Liver (tissue), 9 donors: ENCODE data around the gene CSNK2A2. TPM values are rescaled to one million over a fixed set of nuclear protein-coding genes. Genes with fewer than 3 reads are reported as not detected.

Source experiments
- DNase-seq: peaks from one replicate; pipeline ENCODE4 v3.0.0-alpha.2; 2017; ENCODE audit warnings: low spot score
- H3K27ac ChIP-seq, 2 donors: one replicate each; pipeline ENCODE4 v1.7.0; 2013; ENCODE audit warnings: inconsistent platforms in 2 of 2, low read length in 2 of 2, control low read depth in 1 of 2, low read depth in 1 of 2, mild to moderate bottlenecking in 1 of 2
- H3K27me3 ChIP-seq, 4 donors: one replicate each; pipeline versions ENCODE4 v1.6.1 to v1.7.0; 2013; ENCODE audit warnings: low read length in 3 of 4, inconsistent platforms in 1 of 4, mild to moderate bottlenecking in 1 of 4, moderate library complexity in 1 of 4; ENCODE audit not compliant: control insufficient read depth in 4 of 4, insufficient read depth in 4 of 4
- H3K36me3 ChIP-seq, 4 donors: one replicate each; pipeline versions ENCODE4 v1.6.1 to v1.7.0; 2013; ENCODE audit warnings: low read length in 3 of 4, mild to moderate bottlenecking in 3 of 4, low read depth in 1 of 4, moderate library complexity in 1 of 4; ENCODE audit not compliant: control insufficient read depth in 4 of 4, insufficient read depth in 3 of 4
- H3K4me1 ChIP-seq, 4 donors: one replicate each; pipeline versions ENCODE4 v1.6.1 to v1.7.0; 2013; ENCODE audit warnings: low read length in 3 of 4, mild to moderate bottlenecking in 3 of 4, moderate library complexity in 1 of 4; ENCODE audit not compliant: control insufficient read depth in 4 of 4, insufficient read depth in 4 of 4
- H3K4me3 ChIP-seq, 3 donors: one replicate each; pipeline versions ENCODE4 v1.6.1 to v1.7.0; 2013; ENCODE audit warnings: low read length in 3 of 3, control low read depth in 1 of 3, low read depth in 1 of 3, mild to moderate bottlenecking in 1 of 3
- H3K9ac ChIP-seq, 2 donors: one replicate each; pipeline ENCODE4 v1.7.0; 2013; ENCODE audit warnings: low read length in 2 of 2, mild to moderate bottlenecking in 2 of 2, moderate library complexity in 2 of 2, control low read depth in 1 of 2, low read depth in 1 of 2
- H3K9me3 ChIP-seq, 4 donors: one replicate each; pipeline versions ENCODE4 v1.6.1 to v1.7.0; 2013; ENCODE audit warnings: low read length in 3 of 4; ENCODE audit not compliant: control insufficient read depth in 4 of 4
- EGR1 ChIP-seq, 2 donors: IDR thresholded peaks; 2 replicates each; pipeline ENCODE4 v1.6.1; 2016 to 2018; ENCODE audit warnings: antibody characterized with exemption in 2 of 2, low read depth in 2 of 2
- FOXA1 ChIP-seq: IDR thresholded peaks from 2 replicates; pipeline ENCODE4 v1.6.1; 2016; ENCODE audit warnings: antibody characterized with exemption
- FOXA2 ChIP-seq: IDR thresholded peaks from 2 replicates; pipeline ENCODE4 v1.6.1; 2016; ENCODE audit warnings: antibody characterized with exemption
- GABPA ChIP-seq, 2 donors: IDR thresholded peaks in 1 of 2; conservative IDR thresholded peaks in 1 of 2; 2 replicates each; pipeline ENCODE4 v1.6.1; 2016; ENCODE audit warnings: antibody characterized with exemption in 2 of 2, mild to moderate bottlenecking in 1 of 2, moderate library complexity in 1 of 2
- HNF4A ChIP-seq, 2 donors: conservative IDR thresholded peaks; 2 replicates each; pipeline ENCODE4 v1.6.1; 2016; ENCODE audit warnings: antibody characterized with exemption in 2 of 2, mild to moderate bottlenecking in 2 of 2
- JUND ChIP-seq, 2 donors: IDR thresholded peaks; 2 replicates each; pipeline ENCODE4 v1.6.1; 2016; ENCODE audit warnings: antibody characterized with exemption in 2 of 2
- NR2F2 ChIP-seq: IDR thresholded peaks from 2 replicates; pipeline ENCODE4 v1.6.1; 2016; ENCODE audit warnings: antibody characterized with exemption
- RAD21 ChIP-seq, 2 donors: IDR thresholded peaks; 2 replicates each; pipeline ENCODE4 v1.6.1; 2016; ENCODE audit warnings: antibody characterized with exemption in 2 of 2, mild to moderate bottlenecking in 2 of 2
- RXRA ChIP-seq, 2 donors: IDR thresholded peaks; 2 replicates each; pipeline ENCODE4 v1.6.1; 2017 to 2018; ENCODE audit warnings: antibody characterized with exemption in 2 of 2, mild to moderate bottlenecking in 1 of 2
- TAF1 ChIP-seq: conservative IDR thresholded peaks from 2 replicates; pipeline ENCODE4 v1.6.1; 2016; ENCODE audit warnings: antibody characterized with exemption, mild to moderate bottlenecking
- YY1 ChIP-seq: IDR thresholded peaks from 2 replicates; pipeline ENCODE4 v1.6.1; 2016; ENCODE audit warnings: antibody characterized with exemption, mild to moderate bottlenecking
- WGBS: extraction: QIAGEN DNeasy Blood & Tissue Kit; methylation state at CpG from one replicate; pipeline ENCODE4 v1.1.7; 2013; 5-methylcytosine and 5-hydroxymethylcytosine counted together
- polyA plus RNA-seq, 2 donors: library from polyadenylated mRNA; stranded (reverse) in 1 of 2; unstranded in 1 of 2; fragments of 200-250 nt in 1 of 2; fragments of >200 nt in 1 of 2; fragmentation: Nextera tagmentation in 1 of 2; extraction: Ambion mirVana in 1 of 2; gene quantifications; one replicate each; pipeline versions ENCODE4 v1.2.1 to v1.2.3, GENCODE V29; 2013 to 2015
- total RNA-seq, 2 donors: library from RNA; depleted of rRNA; stranded (reverse); fragments of >200 nt; gene quantifications; one replicate each; pipeline ENCODE4 v1.2.3, GENCODE V29; 2014
- TF ChIP-seq, protein P1 (sequence below): fragments of 150-350 bp; IDR thresholded peaks from 2 replicates; pipeline ENCODE4 v1.5.1; 2017; ENCODE audit warnings: improper control_type of control experiment, low read depth, low read length; ENCODE audit not compliant: missing input control
- TF ChIP-seq, protein P2 (sequence below): IDR thresholded peaks from 2 replicates; pipeline ENCODE4 v1.6.1; 2016; ENCODE audit warnings: antibody characterized with exemption
- TF ChIP-seq, protein P3 (sequence below): IDR thresholded peaks from 2 replicates; pipeline ENCODE4 v1.6.1; 2016; ENCODE audit warnings: antibody characterized with exemption, mild to moderate bottlenecking
- TF ChIP-seq, protein P4 (sequence below): IDR thresholded peaks from 2 replicates; pipeline ENCODE4 v1.6.1; 2016; ENCODE audit warnings: antibody characterized with exemption
- TF ChIP-seq, protein P5 (sequence below): IDR thresholded peaks from 2 replicates; pipeline ENCODE4 v1.6.1; 2016; ENCODE audit warnings: antibody characterized with exemption
- donor health status: healthy.
- donor health status: healthy.
- donor health status: healthy.
- donor health status: healthy.
- donor health status: healthy.

CSNK2A2 gene
- total and polyA plus RNA-seq, 4 donors: 9.4 to 21.0 (median 14.7) TPM

DNA sequence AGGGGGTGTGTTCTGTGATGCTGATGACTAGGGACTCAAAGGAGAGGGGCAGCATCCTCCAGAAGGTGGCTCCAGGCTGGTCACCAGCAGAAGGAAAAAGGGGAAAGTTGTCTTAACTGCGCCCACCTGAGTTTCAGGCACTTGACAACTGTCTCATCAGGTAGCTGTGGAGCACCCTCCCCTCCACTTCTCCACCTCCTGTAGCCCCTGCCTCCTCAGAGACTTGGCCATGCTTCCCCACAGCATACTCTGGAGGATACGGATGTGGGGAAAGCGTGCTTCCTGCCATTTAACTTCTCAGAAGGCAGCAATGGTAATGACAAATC lies 86.6 kb downstream of the CSNK2A2 start (continued):
- no peak for TF ChIP-seq GABPA (IDR thresholded peaks at IDR 0.05 in 1 of 2, conservative IDR thresholded peaks at IDR 0.05 in 1 of 2)

DNA sequence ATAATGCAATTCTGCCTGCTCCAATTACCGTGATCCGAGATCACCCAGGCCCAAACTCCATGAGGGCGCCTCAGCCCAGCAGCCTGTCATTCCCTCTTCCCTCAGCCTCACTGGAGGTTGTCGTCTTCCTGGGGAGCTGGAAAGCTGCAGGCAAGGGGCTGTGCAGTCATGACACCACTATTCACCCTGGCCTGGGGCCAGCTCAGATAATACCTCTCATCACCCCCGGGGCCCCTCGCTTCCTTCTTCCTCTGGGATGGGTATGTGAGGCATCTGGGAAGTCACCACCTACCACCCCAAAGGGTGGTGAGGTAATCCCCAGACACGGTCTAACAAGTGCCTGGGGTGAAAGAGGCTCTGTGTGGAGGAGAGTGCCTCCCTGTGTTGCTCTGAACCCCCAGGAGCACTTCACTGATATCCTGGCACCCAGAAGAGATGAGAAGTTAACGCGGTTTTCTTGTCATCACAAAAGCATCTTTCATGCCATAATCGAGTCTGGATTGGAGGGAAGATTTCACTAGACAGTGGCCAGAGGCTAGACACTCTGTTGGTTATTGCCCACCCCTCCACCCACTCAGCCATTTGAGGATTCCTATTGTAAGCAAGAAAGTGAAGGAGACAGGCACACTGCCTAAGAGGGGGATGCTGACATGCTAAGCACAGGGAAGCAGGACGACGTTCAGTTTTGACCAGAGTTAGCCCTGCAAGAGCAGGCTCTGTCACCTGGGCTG lies 87.2 kb downstream of the CSNK2A2 start:
- Histone ChIP-seq H3K9ac (no peak overlapping the region), H3K4me1 (no peaks in the 10 kb centered on the region), H3K27me3 (no peaks in the 10 kb centered on the region), H3K4me3 (no peak overlapping the region), H3K27ac (no peak overlapping the region), H3K36me3 (peaks cover 3 to 23% (median 20%) of the 10 kb centered on the region in 4 donors), H3K9me3 (no peaks in the 10 kb centered on the region)
- 67% methylated on average over 12 of the region's 12 CpGs for WGBS
- DNase-seq: no peak
- TF ChIP-seq, protein P1, sequence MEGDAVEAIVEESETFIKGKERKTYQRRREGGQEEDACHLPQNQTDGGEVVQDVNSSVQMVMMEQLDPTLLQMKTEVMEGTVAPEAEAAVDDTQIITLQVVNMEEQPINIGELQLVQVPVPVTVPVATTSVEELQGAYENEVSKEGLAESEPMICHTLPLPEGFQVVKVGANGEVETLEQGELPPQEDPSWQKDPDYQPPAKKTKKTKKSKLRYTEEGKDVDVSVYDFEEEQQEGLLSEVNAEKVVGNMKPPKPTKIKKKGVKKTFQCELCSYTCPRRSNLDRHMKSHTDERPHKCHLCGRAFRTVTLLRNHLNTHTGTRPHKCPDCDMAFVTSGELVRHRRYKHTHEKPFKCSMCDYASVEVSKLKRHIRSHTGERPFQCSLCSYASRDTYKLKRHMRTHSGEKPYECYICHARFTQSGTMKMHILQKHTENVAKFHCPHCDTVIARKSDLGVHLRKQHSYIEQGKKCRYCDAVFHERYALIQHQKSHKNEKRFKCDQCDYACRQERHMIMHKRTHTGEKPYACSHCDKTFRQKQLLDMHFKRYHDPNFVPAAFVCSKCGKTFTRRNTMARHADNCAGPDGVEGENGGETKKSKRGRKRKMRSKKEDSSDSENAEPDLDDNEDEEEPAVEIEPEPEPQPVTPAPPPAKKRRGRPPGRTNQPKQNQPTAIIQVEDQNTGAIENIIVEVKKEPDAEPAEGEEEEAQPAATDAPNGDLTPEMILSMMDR: no peak
- no peak for TF ChIP-seq FOXA2
- TF ChIP-seq NR2F2: no peak
- TF ChIP-seq, protein P2, sequence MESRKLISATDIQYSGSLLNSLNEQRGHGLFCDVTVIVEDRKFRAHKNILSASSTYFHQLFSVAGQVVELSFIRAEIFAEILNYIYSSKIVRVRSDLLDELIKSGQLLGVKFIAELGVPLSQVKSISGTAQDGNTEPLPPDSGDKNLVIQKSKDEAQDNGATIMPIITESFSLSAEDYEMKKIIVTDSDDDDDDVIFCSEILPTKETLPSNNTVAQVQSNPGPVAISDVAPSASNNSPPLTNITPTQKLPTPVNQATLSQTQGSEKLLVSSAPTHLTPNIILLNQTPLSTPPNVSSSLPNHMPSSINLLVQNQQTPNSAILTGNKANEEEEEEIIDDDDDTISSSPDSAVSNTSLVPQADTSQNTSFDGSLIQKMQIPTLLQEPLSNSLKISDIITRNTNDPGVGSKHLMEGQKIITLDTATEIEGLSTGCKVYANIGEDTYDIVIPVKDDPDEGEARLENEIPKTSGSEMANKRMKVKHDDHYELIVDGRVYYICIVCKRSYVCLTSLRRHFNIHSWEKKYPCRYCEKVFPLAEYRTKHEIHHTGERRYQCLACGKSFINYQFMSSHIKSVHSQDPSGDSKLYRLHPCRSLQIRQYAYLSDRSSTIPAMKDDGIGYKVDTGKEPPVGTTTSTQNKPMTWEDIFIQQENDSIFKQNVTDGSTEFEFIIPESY: no peak
- TF ChIP-seq, protein P3, sequence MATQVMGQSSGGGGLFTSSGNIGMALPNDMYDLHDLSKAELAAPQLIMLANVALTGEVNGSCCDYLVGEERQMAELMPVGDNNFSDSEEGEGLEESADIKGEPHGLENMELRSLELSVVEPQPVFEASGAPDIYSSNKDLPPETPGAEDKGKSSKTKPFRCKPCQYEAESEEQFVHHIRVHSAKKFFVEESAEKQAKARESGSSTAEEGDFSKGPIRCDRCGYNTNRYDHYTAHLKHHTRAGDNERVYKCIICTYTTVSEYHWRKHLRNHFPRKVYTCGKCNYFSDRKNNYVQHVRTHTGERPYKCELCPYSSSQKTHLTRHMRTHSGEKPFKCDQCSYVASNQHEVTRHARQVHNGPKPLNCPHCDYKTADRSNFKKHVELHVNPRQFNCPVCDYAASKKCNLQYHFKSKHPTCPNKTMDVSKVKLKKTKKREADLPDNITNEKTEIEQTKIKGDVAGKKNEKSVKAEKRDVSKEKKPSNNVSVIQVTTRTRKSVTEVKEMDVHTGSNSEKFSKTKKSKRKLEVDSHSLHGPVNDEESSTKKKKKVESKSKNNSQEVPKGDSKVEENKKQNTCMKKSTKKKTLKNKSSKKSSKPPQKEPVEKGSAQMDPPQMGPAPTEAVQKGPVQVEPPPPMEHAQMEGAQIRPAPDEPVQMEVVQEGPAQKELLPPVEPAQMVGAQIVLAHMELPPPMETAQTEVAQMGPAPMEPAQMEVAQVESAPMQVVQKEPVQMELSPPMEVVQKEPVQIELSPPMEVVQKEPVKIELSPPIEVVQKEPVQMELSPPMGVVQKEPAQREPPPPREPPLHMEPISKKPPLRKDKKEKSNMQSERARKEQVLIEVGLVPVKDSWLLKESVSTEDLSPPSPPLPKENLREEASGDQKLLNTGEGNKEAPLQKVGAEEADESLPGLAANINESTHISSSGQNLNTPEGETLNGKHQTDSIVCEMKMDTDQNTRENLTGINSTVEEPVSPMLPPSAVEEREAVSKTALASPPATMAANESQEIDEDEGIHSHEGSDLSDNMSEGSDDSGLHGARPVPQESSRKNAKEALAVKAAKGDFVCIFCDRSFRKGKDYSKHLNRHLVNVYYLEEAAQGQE: no peak
- no peak for TF ChIP-seq JUND (IDR thresholded peaks at IDR 0.05)
- TF ChIP-seq YY1: no peak
- no peak for TF ChIP-seq TAF1
- TF ChIP-seq RXRA (IDR thresholded peaks at IDR 0.05): no peak
- TF ChIP-seq EGR1 (IDR thresholded peaks at IDR 0.05; ENCODE audit: low read depth in 2 of 2): no peak
- no peak for TF ChIP-seq GABPA (IDR thresholded peaks at IDR 0.05 in 1 of 2, conservative IDR thresholded peaks at IDR 0.05 in 1 of 2)
- no peak for TF ChIP-seq HNF4A (conservative IDR thresholded peaks at IDR 0.05)
- TF ChIP-seq, protein P4, sequence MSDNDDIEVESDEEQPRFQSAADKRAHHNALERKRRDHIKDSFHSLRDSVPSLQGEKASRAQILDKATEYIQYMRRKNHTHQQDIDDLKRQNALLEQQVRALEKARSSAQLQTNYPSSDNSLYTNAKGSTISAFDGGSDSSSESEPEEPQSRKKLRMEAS: no peak
- no peak for TF ChIP-seq FOXA1
- TF ChIP-seq, protein P5, sequence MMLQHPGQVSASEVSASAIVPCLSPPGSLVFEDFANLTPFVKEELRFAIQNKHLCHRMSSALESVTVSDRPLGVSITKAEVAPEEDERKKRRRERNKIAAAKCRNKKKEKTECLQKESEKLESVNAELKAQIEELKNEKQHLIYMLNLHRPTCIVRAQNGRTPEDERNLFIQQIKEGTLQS: no peak
- TF ChIP-seq RAD21 (IDR thresholded peaks at IDR 0.05): no peak
